ENCODE measurements around the gene TMEM181. TPM values are rescaled to one million over a fixed set of nuclear protein-coding genes. Genes with fewer than 3 reads are reported as not detected.

The TMEM181 gene
- polyA plus RNA-seq, 1 of the 3 experiments (the other 2 are of a cell fraction): 19.5 TPM

- no peak for TF ChIP-seq YY1 (IDR thresholded peaks at IDR 0.05; ENCODE audit: low read depth)
- no peak for TF ChIP-seq RCOR1 (IDR thresholded peaks at IDR 0.05; ENCODE audit: low read length)
- TF ChIP-seq SIN3A (IDR thresholded peaks at IDR 0.05; ENCODE audit: borderline replicate concordance, low read depth, low read length): no peak
- TF ChIP-seq FOSL2 (IDR thresholded peaks at IDR 0.05; ENCODE audit: borderline replicate concordance, low read depth): no peak
- TF ChIP-seq ELF1 (IDR thresholded peaks at IDR 0.05): no peak
- TF ChIP-seq RFX5 (IDR thresholded peaks at IDR 0.05; ENCODE audit: low read length): no peak
- TF ChIP-seq FOXM1 (IDR thresholded peaks at IDR 0.05; ENCODE audit: low read depth): no peak
- TF ChIP-seq GABPA (IDR thresholded peaks at IDR 0.05; ENCODE audit: low read depth): no peak
- no peak for TF ChIP-seq SMC3 (IDR thresholded peaks at IDR 0.05; ENCODE audit: low read depth, low read length)
- no peak for TF ChIP-seq USF2 (IDR thresholded peaks at IDR 0.05; ENCODE audit: borderline replicate concordance, low read depth, low read length)
- TF ChIP-seq PBX3 (IDR thresholded peaks at IDR 0.05): no peak
These were observed 37.0 kb downstream of the TMEM181 start (continued) for GRCh38 chr6:158596861-158597260.

- no peak overlapping the region for H2AFZ ChIP-seq (ENCODE audit: low read depth)
- H3K4me1 ChIP-seq (ENCODE audit: control insufficient read depth in 1 of 2, insufficient read depth in 2 of 2, low read depth in 1 of 2, low read length in 1 of 2): no peaks in the 10 kb centered on the region; a peak in 1 of 4 replicates
- H3K4me2 ChIP-seq: no peak overlapping the region
- H3K27me3 ChIP-seq (ENCODE audit: insufficient read depth): no peaks in the 10 kb centered on the region
- peaks cover 4% of the 10 kb centered on the region; the same call in 1 of the 2 replicates for H3K79me2 ChIP-seq (ENCODE audit: insufficient read depth)
- no peak overlapping the region for H3K4me3 ChIP-seq (ENCODE audit: low read depth in 2 of 2, low read length in 1 of 2)
- ChIA-PET CTCF (interaction anchor here (1.0 to 1.3 kb wide), 2 partner anchors 94 to 376 kb away, joined by 3 to 4 read pairs; no protein-coding TSS in a partner anchor), POLR2A (no interaction called here)
- no peak overlapping the region for H3K27ac ChIP-seq (ENCODE audit: low read depth in 2 of 2, low read length in 1 of 2)
- no peaks in the 10 kb centered on the region for H4K20me1 ChIP-seq (ENCODE audit: insufficient read depth)
- DNase-seq: no peak
- no peak overlapping the region for H3K9ac ChIP-seq
- no peaks in the 10 kb centered on the region for H3F3A ChIP-seq (replicated peaks; ENCODE audit: insufficient read depth)
- WGBS (ENCODE audit: low lambda C conversion rate): 94% methylated on average over 4 of the region's 4 CpGs
- H3K9me2 ChIP-seq: no peaks in the 10 kb centered on the region
- no peaks in the 10 kb centered on the region for H3K9me3 ChIP-seq
- H3K36me3 ChIP-seq (replicated peaks in 1 of 2; ENCODE audit: control insufficient read depth in 1 of 2, insufficient read depth in 2 of 2, low read length in 1 of 2): peaks cover 27 to 32% of the 10 kb centered on the region in 2 experiments
- TF ChIP-seq NFIC (IDR thresholded peaks at IDR 0.05; ENCODE audit: borderline replicate concordance): no peak
- TF ChIP-seq GABPA (IDR thresholded peaks at IDR 0.05; ENCODE audit: low read depth): no peak
- no peak for TF ChIP-seq RCOR1 (IDR thresholded peaks at IDR 0.05; ENCODE audit: low read length)
- no peak for TF ChIP-seq NRF1 (IDR thresholded peaks at IDR 0.05; ENCODE audit: low read depth, low read length)
- no peak for TF ChIP-seq CTCF (IDR thresholded peaks at IDR 0.05)
- TF ChIP-seq IRF3 (IDR thresholded peaks at IDR 0.05; ENCODE audit: low read depth, low read length): no peak
- no peak for TF ChIP-seq REST (IDR thresholded peaks at IDR 0.05; ENCODE audit: low read depth, low read length)
- TF ChIP-seq PBX3 (IDR thresholded peaks at IDR 0.05): no peak
- no peak for TF ChIP-seq FOXM1 (IDR thresholded peaks at IDR 0.05; ENCODE audit: low read depth)
- no peak for TF ChIP-seq CHD2 (IDR thresholded peaks at IDR 0.05; ENCODE audit: low read length, partially characterized antibody)
- TF ChIP-seq MEF2A (IDR thresholded peaks at IDR 0.05; ENCODE audit: borderline replicate concordance, low read depth): no peak
- TF ChIP-seq USF2 (IDR thresholded peaks at IDR 0.05; ENCODE audit: borderline replicate concordance, low read depth, low read length): no peak
- TF ChIP-seq FOXJ3 (CRISPR knock-in tag; IDR thresholded peaks at IDR 0.05): no peak
- no peak for TF ChIP-seq RAD21 (IDR thresholded peaks at IDR 0.05; ENCODE audit: low read length)
- TF ChIP-seq SMC3 (IDR thresholded peaks at IDR 0.05; ENCODE audit: low read depth, low read length): no peak
- TF ChIP-seq FOSL2 (IDR thresholded peaks at IDR 0.05; ENCODE audit: borderline replicate concordance, low read depth): no peak
These were observed 37.7 kb downstream of the TMEM181 start for GRCh38 chr6:158597565-158597964.
